ENCODE measurements around the gene USP36. TPM values are rescaled to one million over a fixed set of nuclear protein-coding genes. Genes with fewer than 3 reads are reported as not detected.

The USP36 gene
- total RNA-seq, 1 donor from 2014 or later = 21.9 TPM

Other genes starting within 250 kb of the USP36 start
- gene CYTH1, start 58.5 kb downstream of the USP36 start, total RNA-seq (ENCODE audit: insufficient read depth, low replicate concordance) = 44.3 TPM
- gene CEP295NL, start 62.4 kb upstream of the USP36 start, total RNA-seq (ENCODE audit: insufficient read depth, low replicate concordance) = 3.9 TPM
- gene TIMP2, start 84.6 kb upstream of the USP36 start, total RNA-seq (ENCODE audit: insufficient read depth, low replicate concordance) = 64.5 TPM
- 202 TPM for gene LGALS3BP, start 139.1 kb upstream of the USP36 start, total RNA-seq (ENCODE audit: insufficient read depth, low replicate concordance)
- 21.4 TPM for gene CANT1, start 168.9 kb upstream of the USP36 start, total RNA-seq (ENCODE audit: insufficient read depth, low replicate concordance)
- gene C1QTNF1, start 183.4 kb upstream of the USP36 start, total RNA-seq (ENCODE audit: insufficient read depth, low replicate concordance) = 41.7 TPM
- 15.9 TPM for gene ENGASE, start 234.0 kb upstream of the USP36 start, total RNA-seq (ENCODE audit: insufficient read depth, low replicate concordance)

Data from umbilical cord (tissue), 1 donor.